SW480 (cell line): ENCODE measurements around the gene SH3RF2.
A peak's percentile ranks its signal among the peaks of the same experiment; 100 is the strongest.
"Not testable (repeated sequence)": the region's sequence is repeated elsewhere in the genome, so short reads cannot be mapped to it uniquely, and the experiment has no call there.

Experiments
- DNase-seq: peaks from one replicate; pipeline ENCODE4 v3.0.0-alpha.2; 2016; ENCODE audit warnings: low spot score

Gene SH3RF2

GRCh38 chr5:146009020-146009419 lies 72.6 kb downstream of the SH3RF2 start:
- no peak for DNase-seq

- DNase-seq: not testable (repeated sequence)
Measured at GRCh38 chr5:146010447-146010846, 74.1 kb downstream of the SH3RF2 start.

DNA sequence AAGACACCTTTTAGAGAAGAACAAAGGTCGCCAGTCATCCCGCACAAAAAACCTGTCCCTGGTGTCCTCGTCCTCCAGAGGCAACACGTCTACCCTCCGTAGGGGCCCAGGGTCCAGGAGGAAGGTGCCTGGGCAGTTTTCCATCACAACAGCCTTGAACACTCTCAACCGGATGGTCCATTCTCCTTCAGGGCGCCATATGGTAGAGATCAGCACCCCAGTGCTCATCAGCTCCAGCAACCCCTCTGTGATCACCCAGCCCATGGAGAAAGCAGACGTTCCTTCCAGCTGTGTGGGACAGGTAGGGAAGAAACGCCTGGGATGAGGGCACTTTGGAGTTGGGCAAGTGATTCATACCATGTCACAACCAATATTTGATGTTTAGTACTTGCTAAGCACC lies 77.4 kb downstream of the SH3RF2 start:
- no peak for DNase-seq

GRCh38 chr5:146015001-146015400 lies 78.6 kb downstream of the SH3RF2 start:
- no peak for DNase-seq

DNA sequence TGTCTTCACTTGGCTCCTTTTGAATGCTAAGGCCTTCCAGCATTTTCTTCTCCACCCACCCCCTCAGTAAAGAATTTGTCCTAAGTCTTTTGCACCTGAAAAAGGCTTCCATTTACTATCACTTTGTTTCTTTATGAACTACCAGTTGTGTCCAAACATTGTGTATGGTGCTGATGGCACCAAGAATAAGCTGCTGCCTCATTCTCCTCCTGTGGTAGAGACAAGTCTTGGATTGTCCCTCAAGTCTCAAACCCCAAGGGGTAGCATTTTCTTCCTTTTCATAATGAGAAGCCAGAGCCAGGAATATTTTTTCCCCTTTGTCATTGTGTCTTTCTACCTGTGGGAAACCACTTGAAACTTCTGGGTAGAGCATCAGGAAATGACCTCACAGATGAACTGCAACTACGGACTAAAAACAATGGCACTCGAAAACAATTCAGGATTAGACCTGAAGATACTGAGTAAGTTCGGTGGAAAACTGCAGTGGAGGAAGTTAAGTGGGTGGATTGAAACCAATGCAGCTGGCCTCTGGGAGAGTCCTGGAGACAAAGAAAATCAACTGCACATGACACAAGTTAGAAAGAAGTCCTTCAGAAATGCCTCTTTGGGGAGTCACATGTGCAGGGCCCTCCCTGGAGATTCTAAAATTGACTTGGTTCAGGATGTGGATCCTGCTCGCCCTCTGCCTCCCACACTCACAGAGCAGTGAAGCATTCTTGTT lies 80.5 kb downstream of the SH3RF2 start:
- DNase-seq: no peak

DNA sequence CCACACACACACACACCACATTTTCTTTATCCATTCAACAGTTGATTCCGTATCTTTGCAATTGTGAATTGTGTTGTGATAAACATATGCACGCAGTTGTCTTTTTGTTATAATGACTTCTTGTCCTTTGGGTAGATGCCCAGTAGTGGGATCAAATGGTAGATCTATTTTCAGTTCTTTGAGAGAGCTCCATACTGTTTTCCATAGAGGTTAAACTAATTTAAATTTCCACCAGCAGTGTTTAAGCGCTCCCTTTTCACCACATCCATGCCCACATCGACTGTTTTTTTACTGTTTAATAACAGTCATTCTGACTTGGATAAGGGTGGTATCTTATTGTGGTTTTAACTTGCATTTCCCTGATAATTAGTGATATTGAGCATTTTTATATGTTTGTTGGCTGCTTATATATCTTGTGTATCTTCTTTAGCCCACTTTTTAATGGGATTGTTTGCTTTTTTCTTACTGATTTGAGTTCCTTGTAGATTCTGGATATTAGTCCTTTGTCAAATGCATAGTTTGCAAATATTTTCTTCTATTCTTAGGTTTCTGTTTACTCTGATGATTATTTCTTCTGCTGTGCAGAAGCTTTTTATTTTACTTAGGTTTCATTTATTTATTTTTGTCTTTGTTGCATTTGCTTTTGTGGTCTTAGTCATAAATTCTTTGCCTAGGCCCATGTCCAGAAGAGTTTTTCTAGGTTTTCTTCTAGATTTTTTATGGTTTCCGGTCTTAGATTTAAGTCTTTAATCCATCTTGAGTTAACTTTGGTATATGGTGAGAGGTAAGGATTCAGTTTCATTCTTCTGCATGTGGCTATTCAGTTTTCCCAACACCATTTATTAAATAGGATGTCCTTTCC lies 82.4 kb downstream of the SH3RF2 start:
- DNase-seq: no peak

DNA sequence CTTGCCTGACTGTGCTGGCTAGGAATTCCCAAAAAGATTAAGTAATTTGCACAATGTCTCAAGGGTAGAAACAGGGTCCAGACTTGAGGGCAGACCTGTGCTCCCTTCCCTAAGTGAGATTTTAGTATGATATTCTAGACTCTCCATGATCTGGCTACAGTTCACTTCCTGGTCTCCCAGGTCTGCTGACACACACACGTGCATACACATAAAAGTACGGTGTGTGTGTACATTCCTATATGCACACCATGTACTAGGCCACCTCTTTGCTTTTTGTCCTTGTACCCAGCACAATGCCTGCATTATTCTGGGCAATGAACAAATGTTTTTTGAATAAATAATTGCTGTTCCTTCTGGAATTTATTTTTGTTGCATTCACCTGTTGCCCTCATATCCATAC lies 83.7 kb downstream of the SH3RF2 start:
- DNase-seq: no peak

DNA sequence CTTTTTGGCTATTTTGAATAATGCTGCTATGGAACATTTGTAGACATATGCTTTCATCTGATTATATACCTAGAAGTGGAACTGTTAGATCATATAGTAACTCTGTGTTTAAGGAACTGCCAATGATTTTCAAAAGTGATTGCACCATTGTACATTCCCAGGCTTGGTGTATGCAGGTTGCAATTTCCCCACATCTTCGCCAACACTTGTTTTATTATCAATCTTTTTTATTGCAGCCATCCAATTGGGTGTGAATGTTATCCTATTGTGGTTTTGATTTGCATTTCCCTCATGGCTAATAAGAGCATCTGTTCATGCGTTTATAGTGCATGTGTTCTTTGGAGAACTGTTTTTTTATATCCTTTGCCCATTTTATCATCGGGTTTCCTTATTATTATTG lies 87.7 kb downstream of the SH3RF2 start:
- DNase-seq: no peak

DNA sequence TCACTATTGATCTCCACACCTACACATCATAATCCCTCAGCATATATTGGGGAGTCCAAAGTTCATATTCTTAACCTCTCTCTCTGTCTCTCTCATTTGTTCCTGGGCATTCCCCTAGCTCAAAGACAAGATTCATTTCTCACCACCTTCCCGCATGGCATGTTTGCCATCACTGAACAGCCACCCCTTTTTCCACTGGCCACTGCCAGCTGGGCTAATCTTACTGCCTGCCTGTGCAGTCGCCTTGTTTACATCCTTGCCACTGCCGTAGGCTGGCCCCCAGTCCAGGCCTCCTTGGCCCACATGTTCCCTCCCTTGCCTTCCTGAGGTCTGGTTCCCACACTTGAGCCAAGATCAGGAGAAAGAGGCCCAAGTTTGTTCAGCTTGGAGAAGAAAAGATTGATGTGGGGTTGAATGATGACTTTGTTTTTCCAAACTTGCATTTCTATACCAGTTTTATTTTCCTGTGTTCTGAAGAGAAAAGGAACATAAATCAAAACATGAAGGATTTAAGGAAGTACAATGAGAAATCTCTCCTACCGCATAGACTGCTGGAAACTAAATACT lies 88.8 kb downstream of the SH3RF2 start:
- no peak for DNase-seq

GRCh38 chr5:146025681-146026080 lies 89.3 kb downstream of the SH3RF2 start:
- DNase-seq: no peak

- DNase-seq: no peak
Measured at GRCh38 chr5:146026307-146027010, 90.1 kb downstream of the SH3RF2 start.

DNA sequence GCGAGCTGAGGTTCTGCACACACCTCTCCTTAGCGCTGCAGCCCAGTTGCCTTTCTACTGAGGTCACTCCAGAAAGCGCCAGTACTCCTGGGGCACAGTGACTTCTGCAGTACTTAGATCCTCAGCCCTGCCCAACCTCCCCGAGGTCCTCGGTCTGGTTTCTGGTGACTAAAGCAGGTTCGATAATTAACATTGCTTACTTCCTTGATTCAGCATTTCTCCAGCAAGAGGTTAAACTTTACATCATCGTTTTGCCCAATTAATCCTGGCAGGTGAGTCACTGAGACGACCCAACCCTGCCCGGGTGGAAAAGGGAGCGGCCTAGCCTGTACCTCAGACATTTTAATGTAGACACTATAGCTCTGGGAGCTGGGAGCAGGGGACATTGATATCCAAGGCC lies 91.4 kb downstream of the SH3RF2 start:
- peak; percentile 86 for DNase-seq

- DNase-seq: no peak
Measured at GRCh38 chr5:146032911-146033310, 96.5 kb downstream of the SH3RF2 start.

GRCh38 chr5:146034127-146034526 lies 97.7 kb downstream of the SH3RF2 start:
- no peak for DNase-seq

DNA sequence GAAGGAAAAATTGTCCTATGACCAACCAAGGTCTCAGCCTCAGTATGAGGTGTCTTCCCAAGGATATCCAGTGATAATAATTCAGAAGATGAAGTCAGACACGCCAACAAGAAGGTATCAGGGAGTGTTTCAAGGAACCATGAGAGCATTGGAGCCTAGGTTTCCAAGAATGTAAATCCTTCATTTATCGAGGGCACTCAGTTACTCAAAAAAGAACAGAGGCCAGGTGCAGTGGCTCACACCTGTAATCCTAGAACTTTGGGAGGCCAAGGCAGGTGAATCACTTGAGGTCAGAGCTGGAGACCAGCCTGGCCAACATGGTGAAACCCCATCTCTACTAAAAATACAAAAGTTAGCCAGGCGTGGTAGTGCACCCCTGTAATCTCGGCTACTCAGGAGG lies 98.2 kb downstream of the SH3RF2 start:
- no peak for DNase-seq

DNA sequence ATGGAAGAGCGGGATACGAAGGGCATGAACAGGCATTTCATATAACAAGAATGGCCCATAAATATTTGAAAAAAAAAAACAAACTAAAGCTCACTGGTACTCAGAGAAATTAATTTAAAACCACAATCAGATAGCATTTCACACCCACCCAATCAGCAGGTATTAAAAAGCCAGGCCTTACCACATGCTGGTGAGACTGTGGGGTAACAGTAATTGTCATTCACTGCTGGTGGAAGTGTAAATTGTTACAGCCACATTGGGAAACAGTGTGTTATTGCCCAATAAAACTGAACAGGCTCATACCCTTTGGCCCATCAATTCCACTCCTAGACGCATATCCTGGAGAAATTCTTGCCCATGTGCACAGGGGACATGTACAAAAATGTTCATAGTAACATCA lies 103.0 kb downstream of the SH3RF2 start:
- DNase-seq: no peak

- no peak for DNase-seq
Measured at GRCh38 chr5:146040527-146040926, 104.1 kb downstream of the SH3RF2 start.

DNA sequence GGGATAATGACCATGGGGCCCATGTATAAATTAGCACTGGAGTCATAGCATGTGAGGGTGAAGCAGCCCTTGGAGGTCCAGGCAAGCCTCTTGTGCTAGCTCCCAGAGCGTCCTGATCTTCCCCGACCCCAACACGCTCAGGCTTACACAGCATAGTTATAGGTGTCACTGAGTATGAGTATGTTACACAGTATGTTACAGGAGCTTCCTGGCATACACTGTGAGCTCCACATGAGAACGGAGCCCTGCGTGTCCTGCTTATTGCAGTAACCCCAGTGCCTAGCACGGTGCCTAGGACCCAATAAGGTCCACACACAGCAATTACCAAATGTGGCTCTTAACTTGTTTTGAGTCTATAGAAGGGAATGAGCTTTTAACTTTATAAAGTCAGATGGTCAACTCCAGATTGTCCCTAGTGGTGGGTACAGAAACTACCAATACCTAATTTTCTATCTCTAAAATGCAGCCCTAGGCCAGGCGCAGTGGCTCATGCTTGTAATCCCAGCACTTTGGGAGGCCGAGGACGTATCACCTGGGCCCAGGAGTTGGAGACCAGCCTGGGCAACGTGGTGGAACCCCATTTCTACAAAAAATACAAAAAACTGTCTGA lies 104.9 kb downstream of the SH3RF2 start:
- DNase-seq: peak; percentile 43

- peak; percentile 78 for DNase-seq
Measured at GRCh38 chr5:146042628-146043279, 106.4 kb downstream of the SH3RF2 start.

DNA sequence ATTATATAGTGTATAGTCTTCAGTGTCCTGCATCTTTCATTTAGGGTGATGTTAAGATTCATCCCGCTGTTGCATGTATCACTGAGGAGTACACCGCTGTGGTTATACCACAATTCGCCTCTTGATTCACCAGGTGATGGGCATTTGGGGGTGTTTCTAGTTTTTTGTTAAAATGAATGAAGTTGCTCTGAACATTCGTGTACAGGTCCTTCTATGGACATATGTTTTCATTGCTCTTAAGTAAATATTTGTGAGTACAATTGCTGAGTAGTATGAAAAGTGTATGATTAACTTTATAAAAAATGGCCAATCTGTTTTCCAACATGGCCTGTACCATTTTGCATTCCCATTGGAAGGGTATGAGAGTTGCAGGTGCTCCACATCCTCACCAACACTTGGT lies 107.3 kb downstream of the SH3RF2 start:
- no peak for DNase-seq

GRCh38 chr5:146047396-146047795 lies 111.0 kb downstream of the SH3RF2 start:
- DNase-seq: peak; percentile 87
